GM12878 (cell line): ENCODE data around the gene CDK11A.

Source experiments
- CBX3 ChIP-seq: fragments of 200-600 bp; sonication (generic); IDR thresholded peaks from 2 replicates; pipeline ENCODE4 v1.6.1; 2016; ENCODE audit warnings: low read depth, borderline replicate concordance
- CREB1 ChIP-seq: IDR thresholded peaks from 2 replicates; pipeline ENCODE4 v1.6.1; 2012; ENCODE audit warnings: low read depth, mild to moderate bottlenecking, inconsistent platforms
- EZH2 ChIP-seq: IDR thresholded peaks from 2 replicates; pipeline ENCODE4 v1.6.1; 2012; ENCODE audit warnings: low read depth, mild to moderate bottlenecking, control low read depth, inconsistent platforms, low read length, borderline replicate concordance; ENCODE audit not compliant: control insufficient read depth
- FOXM1 ChIP-seq: IDR thresholded peaks from 2 replicates; pipeline ENCODE4 v1.6.1; 2012; ENCODE audit warnings: low read depth, mild to moderate bottlenecking, inconsistent platforms, low read length, moderate library complexity
- JUND ChIP-seq: IDR thresholded peaks from 2 replicates; pipeline ENCODE4 v1.6.1; 2012; ENCODE audit warnings: low read depth, mild to moderate bottlenecking, low read length, improper control_type of control experiment, moderate library complexity
- MTA2 ChIP-seq: fragments of 450-650 bp; IDR thresholded peaks from 2 replicates; pipeline ENCODE4 v1.6.1; 2016; ENCODE audit warnings: low read depth, mild to moderate bottlenecking, moderate library complexity
- MYC ChIP-seq: IDR thresholded peaks from 2 replicates; pipeline ENCODE4 v1.6.1; 2011; ENCODE audit warnings: mild to moderate bottlenecking, low read length, moderate library complexity, inconsistent platforms; ENCODE audit not compliant: insufficient read depth, insufficient replicate concordance, insufficient read length, severe bottlenecking
- POLR2AphosphoS5 ChIP-seq: IDR thresholded peaks from 2 replicates; pipeline ENCODE4 v1.6.1; 2011; ENCODE audit warnings: mild to moderate bottlenecking, low read length, inconsistent platforms
- RAD21 ChIP-seq: IDR thresholded peaks from 2 replicates; pipeline ENCODE4 v1.6.1; 2011; ENCODE audit warnings: mild to moderate bottlenecking, low read depth, low read length, moderate library complexity; ENCODE audit not compliant: insufficient read depth
- TAF1 ChIP-seq: IDR thresholded peaks from 2 replicates; pipeline ENCODE4 v1.6.1; 2011; ENCODE audit warnings: mild to moderate bottlenecking, low read depth, low read length, borderline replicate concordance
- ZNF384 ChIP-seq: IDR thresholded peaks from 2 replicates; pipeline ENCODE4 v1.6.1; 2012; ENCODE audit warnings: low read depth, mild to moderate bottlenecking, low read length, improper control_type of control experiment, borderline replicate concordance
- TF ChIP-seq, protein P1 (sequence below), 3 experiments: IDR thresholded peaks in 2 of 3; conservative IDR thresholded peaks in 1 of 3; 2 replicates each; pipeline ENCODE4 v1.5.1; 2011; ENCODE audit warnings: low read depth in 3 of 3, low read length in 3 of 3, mild to moderate bottlenecking in 3 of 3, control low read depth in 2 of 3, moderate library complexity in 2 of 3, inconsistent platforms in 1 of 3, mixed read lengths in 1 of 3; ENCODE audit not compliant: control insufficient read depth in 2 of 3, insufficient read depth in 1 of 3; ENCODE audit errors: extremely low read depth in 1 of 3
- TF ChIP-seq, protein P2 (sequence below): fragments of 450-650 bp; IDR thresholded peaks from 2 replicates; pipeline ENCODE4 v1.6.1; 2017; ENCODE audit warnings: mild to moderate bottlenecking, low read depth, inconsistent platforms; ENCODE audit not compliant: poor library complexity, severe bottlenecking
- TF ChIP-seq, protein P3 (sequence below): IDR thresholded peaks from 2 replicates; pipeline ENCODE4 v1.6.1; 2012; ENCODE audit warnings: low read length, inconsistent platforms

DNA sequence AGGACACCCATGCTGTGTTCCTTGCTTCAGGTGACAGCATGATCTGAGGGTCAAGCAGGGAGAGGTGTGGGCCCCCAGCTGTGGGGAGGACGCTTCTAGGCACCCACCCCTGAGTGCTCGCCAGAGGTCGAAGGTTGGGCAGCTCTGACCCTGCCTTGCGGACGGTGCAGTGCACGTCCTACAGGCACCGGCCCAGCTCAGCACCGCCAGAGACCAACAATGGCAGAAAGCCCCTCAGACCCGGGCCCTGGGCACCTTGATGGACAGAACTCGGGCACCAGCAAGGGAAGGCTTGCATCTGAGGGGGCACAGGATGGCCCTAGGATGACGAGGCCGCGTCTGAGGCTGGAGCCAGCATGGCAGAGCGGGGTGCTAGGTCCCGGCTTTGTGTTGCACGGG, 29.4 kb upstream of the CDK11A start:
- TF ChIP-seq JUND (no peak), TAF1 (no peak), ZNF384 (no peak), MYC (no peak), MTA2 (no peak), RAD21 (no peak), FOXM1 (no peak), CBX3 (no peak), EZH2 (no peak), CREB1 (no peak), POLR2AphosphoS5 (no peak)
- TF ChIP-seq, protein P1, sequence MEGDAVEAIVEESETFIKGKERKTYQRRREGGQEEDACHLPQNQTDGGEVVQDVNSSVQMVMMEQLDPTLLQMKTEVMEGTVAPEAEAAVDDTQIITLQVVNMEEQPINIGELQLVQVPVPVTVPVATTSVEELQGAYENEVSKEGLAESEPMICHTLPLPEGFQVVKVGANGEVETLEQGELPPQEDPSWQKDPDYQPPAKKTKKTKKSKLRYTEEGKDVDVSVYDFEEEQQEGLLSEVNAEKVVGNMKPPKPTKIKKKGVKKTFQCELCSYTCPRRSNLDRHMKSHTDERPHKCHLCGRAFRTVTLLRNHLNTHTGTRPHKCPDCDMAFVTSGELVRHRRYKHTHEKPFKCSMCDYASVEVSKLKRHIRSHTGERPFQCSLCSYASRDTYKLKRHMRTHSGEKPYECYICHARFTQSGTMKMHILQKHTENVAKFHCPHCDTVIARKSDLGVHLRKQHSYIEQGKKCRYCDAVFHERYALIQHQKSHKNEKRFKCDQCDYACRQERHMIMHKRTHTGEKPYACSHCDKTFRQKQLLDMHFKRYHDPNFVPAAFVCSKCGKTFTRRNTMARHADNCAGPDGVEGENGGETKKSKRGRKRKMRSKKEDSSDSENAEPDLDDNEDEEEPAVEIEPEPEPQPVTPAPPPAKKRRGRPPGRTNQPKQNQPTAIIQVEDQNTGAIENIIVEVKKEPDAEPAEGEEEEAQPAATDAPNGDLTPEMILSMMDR (IDR thresholded peaks at IDR 0.05 in 2 of 3, conservative IDR thresholded peaks at IDR 0.05 in 1 of 3; ENCODE audit: control insufficient read depth in 2 of 3, extremely low read depth in 1 of 3, insufficient read depth in 1 of 3, low read depth in 3 of 3, low read length in 3 of 3) = no peak
- TF ChIP-seq, protein P2, sequence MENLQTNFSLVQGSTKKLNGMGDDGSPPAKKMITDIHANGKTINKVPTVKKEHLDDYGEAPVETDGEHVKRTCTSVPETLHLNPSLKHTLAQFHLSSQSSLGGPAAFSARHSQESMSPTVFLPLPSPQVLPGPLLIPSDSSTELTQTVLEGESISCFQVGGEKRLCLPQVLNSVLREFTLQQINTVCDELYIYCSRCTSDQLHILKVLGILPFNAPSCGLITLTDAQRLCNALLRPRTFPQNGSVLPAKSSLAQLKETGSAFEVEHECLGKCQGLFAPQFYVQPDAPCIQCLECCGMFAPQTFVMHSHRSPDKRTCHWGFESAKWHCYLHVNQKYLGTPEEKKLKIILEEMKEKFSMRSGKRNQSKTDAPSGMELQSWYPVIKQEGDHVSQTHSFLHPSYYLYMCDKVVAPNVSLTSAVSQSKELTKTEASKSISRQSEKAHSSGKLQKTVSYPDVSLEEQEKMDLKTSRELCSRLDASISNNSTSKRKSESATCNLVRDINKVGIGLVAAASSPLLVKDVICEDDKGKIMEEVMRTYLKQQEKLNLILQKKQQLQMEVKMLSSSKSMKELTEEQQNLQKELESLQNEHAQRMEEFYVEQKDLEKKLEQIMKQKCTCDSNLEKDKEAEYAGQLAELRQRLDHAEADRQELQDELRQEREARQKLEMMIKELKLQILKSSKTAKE = no peak
- TF ChIP-seq, protein P3, sequence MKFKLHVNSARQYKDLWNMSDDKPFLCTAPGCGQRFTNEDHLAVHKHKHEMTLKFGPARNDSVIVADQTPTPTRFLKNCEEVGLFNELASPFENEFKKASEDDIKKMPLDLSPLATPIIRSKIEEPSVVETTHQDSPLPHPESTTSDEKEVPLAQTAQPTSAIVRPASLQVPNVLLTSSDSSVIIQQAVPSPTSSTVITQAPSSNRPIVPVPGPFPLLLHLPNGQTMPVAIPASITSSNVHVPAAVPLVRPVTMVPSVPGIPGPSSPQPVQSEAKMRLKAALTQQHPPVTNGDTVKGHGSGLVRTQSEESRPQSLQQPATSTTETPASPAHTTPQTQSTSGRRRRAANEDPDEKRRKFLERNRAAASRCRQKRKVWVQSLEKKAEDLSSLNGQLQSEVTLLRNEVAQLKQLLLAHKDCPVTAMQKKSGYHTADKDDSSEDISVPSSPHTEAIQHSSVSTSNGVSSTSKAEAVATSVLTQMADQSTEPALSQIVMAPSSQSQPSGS = no peak
